GM19239 (cell line): ENCODE results near the gene ABHD16A.

ENCODE experiments used
- DNase-seq: peaks from one replicate; pipeline ENCODE4 v3.0.0; 2011; ENCODE audit warnings: low spot score; ENCODE audit not compliant: insufficient read length
- FAIRE-seq: peaks from 2 replicates; lab custom pipeline; 2011; peaks lifted over from hg19 to GRCh38; lab: Jason Lieb, UNC

Gene ABHD16A

GRCh38 chr6:31702819-31703716 lies at the start of gene ABHD16A:
Gene ABHD16A (minus strand): TSS chr6:31703324. CDS start chr6:31703281, 43 bp downstream.
- FAIRE-seq, result peak; percentile 97
- peak; percentile 97 for DNase-seq

- DNase-seq (no peak), FAIRE-seq (no peak)
These were observed 49.7 kb upstream of the ABHD16A start for GRCh38 chr6:31752739-31753319.

GRCh38 chr6:31750411-31751022 lies 47.4 kb upstream of the ABHD16A start:
- DNase-seq (no peak), FAIRE-seq (no peak)

GRCh38 chr6:31749301-31750036 lies 46.3 kb upstream of the ABHD16A start:
- FAIRE-seq (no peak), DNase-seq (no peak)

- no peak for FAIRE-seq
These were observed 41.3 kb upstream of the ABHD16A start for GRCh38 chr6:31744422-31744821.

GRCh38 chr6:31742894-31743293 lies 39.8 kb upstream of the ABHD16A start:
- DNase-seq, result no peak
- FAIRE-seq, result no peak

More at GRCh38 chr6:31744422-31744821, 41.3 kb upstream of the ABHD16A start:
- no peak for DNase-seq

GRCh38 chr6:31741815-31742214 lies 38.7 kb upstream of the ABHD16A start:
- DNase-seq (no peak), FAIRE-seq (no peak)

GRCh38 chr6:31740397-31741223 lies 37.5 kb upstream of the ABHD16A start:
- FAIRE-seq (peak; percentile 37), DNase-seq (peak; percentile 44)

- FAIRE-seq (peak; percentile 96), DNase-seq (peak; percentile 83)
These were observed 36.7 kb upstream of the ABHD16A start, which contains the start of gene MSH5 for GRCh38 chr6:31739639-31740396. Gene MSH5 (plus strand): TSS chr6:31740005. CDS start chr6:31740467, 462 bp downstream.

- FAIRE-seq (peak; percentile 90), DNase-seq (peak; percentile 46)
These were observed 35.2 kb upstream of the ABHD16A start for GRCh38 chr6:31737991-31738979.

- DNase-seq (no peak), FAIRE-seq (no peak)
These were observed 34.3 kb upstream of the ABHD16A start for GRCh38 chr6:31737315-31737990.

GRCh38 chr6:31736768-31737314 lies 33.7 kb upstream of the ABHD16A start:
- FAIRE-seq (no peak), DNase-seq (no peak)

GRCh38 chr6:31736021-31736767 lies 33.1 kb upstream of the ABHD16A start, which contains the start of gene CLIC1:
Gene CLIC1 (minus strand): TSS chr6:31736530. CDS start chr6:31736300, 230 bp downstream.
- peak; percentile 56 for DNase-seq
- peak; percentile 86 for FAIRE-seq

GRCh38 chr6:31734821-31735406 lies 31.8 kb upstream of the ABHD16A start:
- peak; percentile 74 for FAIRE-seq
- DNase-seq, result peak; percentile 61

GRCh38 chr6:31734247-31734820 lies 31.2 kb upstream of the ABHD16A start:
- DNase-seq, result no peak

More at GRCh38 chr6:31734247-31734820, 31.2 kb upstream of the ABHD16A start:
- no peak for FAIRE-seq
